K562 (cell line): Measurements from ENCODE around the gene TNFSF13. TPM values are rescaled to one million over a fixed set of nuclear protein-coding genes. Genes with fewer than 3 reads are reported as not detected.

Experiments used
- GABPB1 ChIP-seq: sonication (generic); formaldehyde crosslinking; IDR thresholded peaks from 2 replicates; pipeline ENCODE4 v1.8.0; 2022; ENCODE audit warnings: mild to moderate bottlenecking, missing genetic modification reagents
- HCFC1 ChIP-seq: IDR thresholded peaks from 2 replicates; pipeline ENCODE4 v1.6.1; 2012; ENCODE audit warnings: low read depth, low read length, improper control_type of control experiment
- HNRNPK ChIP-seq: fragments of 200-400 bp; formaldehyde crosslinking; IDR thresholded peaks from one replicate; pipeline ENCODE4 v1.6.1; 2018; ENCODE audit warnings: mild to moderate bottlenecking, low read depth, low read length; ENCODE audit not compliant: poor library complexity, severe bottlenecking
- IRF9 ChIP-seq: fragments of 450-650 bp; IDR thresholded peaks from 2 replicates; pipeline ENCODE4 v1.6.1; 2016; ENCODE audit warnings: missing biosample characterization, missing genetic modification characterization
- MAZ ChIP-seq, 2 experiments: fragments of 450-650 bp in 1 of 2; sonication (generic) in 1 of 2; formaldehyde crosslinking; IDR thresholded peaks in 1 of 2; conservative IDR thresholded peaks in 1 of 2; 2 replicates each; pipeline versions ENCODE4 v1.4.0 to v1.5.0; 2020; ENCODE audit warnings: mild to moderate bottlenecking in 1 of 2, missing genetic modification reagents in 1 of 2
- YY1 ChIP-seq, 3 experiments: IDR thresholded peaks; 2 replicates each; pipeline ENCODE4 v1.6.1; 2011; ENCODE audit warnings: low read length in 2 of 3, mild to moderate bottlenecking in 2 of 3, moderate library complexity in 2 of 3, borderline replicate concordance in 1 of 3, control low read depth in 1 of 3, low read depth in 1 of 3; ENCODE audit not compliant: insufficient read depth in 3 of 3, insufficient replicate concordance in 2 of 3, control insufficient read depth in 1 of 3, insufficient read length in 1 of 3; ENCODE audit errors: extremely low read depth in 1 of 3
- ZNF253 ChIP-seq: fragments of 250-450 bp; sonication (Bioruptor Pico); conservative IDR thresholded peaks from 2 replicates; pipeline ENCODE4 v1.6.1; 2021; ENCODE audit warnings: mild to moderate bottlenecking
- polyA plus RNA-seq, 8 experiments: library from polyadenylated mRNA; depleted of rRNA in 4 of 8; stranded (reverse) in 5 of 8; unstranded in 3 of 8; fragments of >200 nt; fragmentation: Nextera tagmentation in 2 of 8; fragmentation: Illumina TruSeq in 1 of 8; extraction: Ambion mirVana in 2 of 8; extraction: Trizol in 1 of 8; gene quantifications; 2 replicates each; pipeline versions ENCODE4 v1.2.1 to v1.2.3, GENCODE V29; 2011 to 2014; ENCODE audit warnings: inconsistent platforms in 1 of 8, missing spikeins in 1 of 8
- total RNA-seq, 7 experiments: library from RNA; depleted of rRNA in 6 of 7; stranded (reverse); fragments of >200 nt in 6 of 7; fragmentation: Illumina TruSeq in 2 of 7; extraction: Trizol in 2 of 7; gene quantifications; 2 replicates each; pipeline versions ENCODE4 v1.2.1 to v1.2.3, GENCODE V29; 2011 to 2021; ENCODE audit warnings: low replicate concordance in 1 of 7
- TF ChIP-seq, protein P1 (sequence below), 2 experiments: fragments of 450-650 bp; IDR thresholded peaks; 2 replicates each; pipeline ENCODE4 v1.6.1; 2016
- TF ChIP-seq, protein P2 (sequence below): sonication (generic); formaldehyde crosslinking; IDR thresholded peaks from 2 replicates; pipeline ENCODE4 v1.8.0; 2023; ENCODE audit warnings: mild to moderate bottlenecking, missing genetic modification reagents
- TF ChIP-seq, protein P3 (sequence below): fragments of 200-800 bp; sonication (Bioruptor generic); IDR thresholded peaks from 2 replicates; pipeline ENCODE4 v1.6.1; 2017; ENCODE audit warnings: missing genetic modification characterization, missing compliant biosample characterization
- TF ChIP-seq, protein P4 (sequence below): sonication (generic); formaldehyde crosslinking; IDR thresholded peaks from 2 replicates; pipeline ENCODE4 v1.8.0; 2022; ENCODE audit warnings: mild to moderate bottlenecking, missing genetic modification reagents

Gene TNFSF13
- total and polyA plus RNA-seq, 9 of the 15 experiments (the other 6 are each of a cell fraction or from before 2014, with no cell fraction given): 0.04 to 0.51 (median 0.19) TPM; not detected in 1

- TF ChIP-seq, protein P1, sequence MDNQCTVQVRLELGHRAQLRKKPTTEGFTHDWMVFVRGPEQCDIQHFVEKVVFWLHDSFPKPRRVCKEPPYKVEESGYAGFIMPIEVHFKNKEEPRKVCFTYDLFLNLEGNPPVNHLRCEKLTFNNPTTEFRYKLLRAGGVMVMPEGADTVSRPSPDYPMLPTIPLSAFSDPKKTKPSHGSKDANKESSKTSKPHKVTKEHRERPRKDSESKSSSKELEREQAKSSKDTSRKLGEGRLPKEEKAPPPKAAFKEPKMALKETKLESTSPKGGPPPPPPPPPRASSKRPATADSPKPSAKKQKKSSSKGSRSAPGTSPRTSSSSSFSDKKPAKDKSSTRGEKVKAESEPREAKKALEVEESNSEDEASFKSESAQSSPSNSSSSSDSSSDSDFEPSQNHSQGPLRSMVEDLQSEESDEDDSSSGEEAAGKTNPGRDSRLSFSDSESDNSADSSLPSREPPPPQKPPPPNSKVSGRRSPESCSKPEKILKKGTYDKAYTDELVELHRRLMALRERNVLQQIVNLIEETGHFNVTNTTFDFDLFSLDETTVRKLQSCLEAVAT (IDR thresholded peaks at IDR 0.05): peak in 1 of 2 experiments; percentile 10; a peak in 1 of 4 replicates
- TF ChIP-seq, protein P2, sequence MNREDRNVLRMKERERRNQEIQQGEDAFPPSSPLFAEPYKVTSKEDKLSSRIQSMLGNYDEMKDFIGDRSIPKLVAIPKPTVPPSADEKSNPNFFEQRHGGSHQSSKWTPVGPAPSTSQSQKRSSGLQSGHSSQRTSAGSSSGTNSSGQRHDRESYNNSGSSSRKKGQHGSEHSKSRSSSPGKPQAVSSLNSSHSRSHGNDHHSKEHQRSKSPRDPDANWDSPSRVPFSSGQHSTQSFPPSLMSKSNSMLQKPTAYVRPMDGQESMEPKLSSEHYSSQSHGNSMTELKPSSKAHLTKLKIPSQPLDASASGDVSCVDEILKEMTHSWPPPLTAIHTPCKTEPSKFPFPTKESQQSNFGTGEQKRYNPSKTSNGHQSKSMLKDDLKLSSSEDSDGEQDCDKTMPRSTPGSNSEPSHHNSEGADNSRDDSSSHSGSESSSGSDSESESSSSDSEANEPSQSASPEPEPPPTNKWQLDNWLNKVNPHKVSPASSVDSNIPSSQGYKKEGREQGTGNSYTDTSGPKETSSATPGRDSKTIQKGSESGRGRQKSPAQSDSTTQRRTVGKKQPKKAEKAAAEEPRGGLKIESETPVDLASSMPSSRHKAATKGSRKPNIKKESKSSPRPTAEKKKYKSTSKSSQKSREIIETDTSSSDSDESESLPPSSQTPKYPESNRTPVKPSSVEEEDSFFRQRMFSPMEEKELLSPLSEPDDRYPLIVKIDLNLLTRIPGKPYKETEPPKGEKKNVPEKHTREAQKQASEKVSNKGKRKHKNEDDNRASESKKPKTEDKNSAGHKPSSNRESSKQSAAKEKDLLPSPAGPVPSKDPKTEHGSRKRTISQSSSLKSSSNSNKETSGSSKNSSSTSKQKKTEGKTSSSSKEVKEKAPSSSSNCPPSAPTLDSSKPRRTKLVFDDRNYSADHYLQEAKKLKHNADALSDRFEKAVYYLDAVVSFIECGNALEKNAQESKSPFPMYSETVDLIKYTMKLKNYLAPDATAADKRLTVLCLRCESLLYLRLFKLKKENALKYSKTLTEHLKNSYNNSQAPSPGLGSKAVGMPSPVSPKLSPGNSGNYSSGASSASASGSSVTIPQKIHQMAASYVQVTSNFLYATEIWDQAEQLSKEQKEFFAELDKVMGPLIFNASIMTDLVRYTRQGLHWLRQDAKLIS (CRISPR knock-in tag): peak; percentile 6; the same call in 1 of the 2 replicates
- TF ChIP-seq, protein P3, sequence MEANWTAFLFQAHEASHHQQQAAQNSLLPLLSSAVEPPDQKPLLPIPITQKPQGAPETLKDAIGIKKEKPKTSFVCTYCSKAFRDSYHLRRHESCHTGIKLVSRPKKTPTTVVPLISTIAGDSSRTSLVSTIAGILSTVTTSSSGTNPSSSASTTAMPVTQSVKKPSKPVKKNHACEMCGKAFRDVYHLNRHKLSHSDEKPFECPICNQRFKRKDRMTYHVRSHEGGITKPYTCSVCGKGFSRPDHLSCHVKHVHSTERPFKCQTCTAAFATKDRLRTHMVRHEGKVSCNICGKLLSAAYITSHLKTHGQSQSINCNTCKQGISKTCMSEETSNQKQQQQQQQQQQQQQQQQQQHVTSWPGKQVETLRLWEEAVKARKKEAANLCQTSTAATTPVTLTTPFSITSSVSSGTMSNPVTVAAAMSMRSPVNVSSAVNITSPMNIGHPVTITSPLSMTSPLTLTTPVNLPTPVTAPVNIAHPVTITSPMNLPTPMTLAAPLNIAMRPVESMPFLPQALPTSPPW (CRISPR knock-in tag): peak; percentile 99
- TF ChIP-seq YY1 (IDR thresholded peaks at IDR 0.05; ENCODE audit: borderline replicate concordance in 1 of 3, control insufficient read depth in 1 of 3, extremely low read depth in 1 of 3, insufficient read depth in 3 of 3, insufficient read length in 1 of 3, insufficient replicate concordance in 2 of 3, low read depth in 1 of 3, low read length in 2 of 3) (peak in 1 of 3 experiments; percentile 15), HCFC1 (0 out of 2 replicates have a peak, but pooled peaks have one; percentile 28), HNRNPK (peak; percentile 64), MAZ (CRISPR knock-in tag; conservative IDR thresholded peaks at IDR 0.05 in 1 of 2, IDR thresholded peaks at IDR 0.05 in 1 of 2) (peak; percentile 72 to 91), IRF9 (tag) (peak; percentile 78), ZNF253 (CRISPR knock-in tag) (no peak), GABPB1 (CRISPR knock-in tag) (peak; percentile 80)
- TF ChIP-seq, protein P4, sequence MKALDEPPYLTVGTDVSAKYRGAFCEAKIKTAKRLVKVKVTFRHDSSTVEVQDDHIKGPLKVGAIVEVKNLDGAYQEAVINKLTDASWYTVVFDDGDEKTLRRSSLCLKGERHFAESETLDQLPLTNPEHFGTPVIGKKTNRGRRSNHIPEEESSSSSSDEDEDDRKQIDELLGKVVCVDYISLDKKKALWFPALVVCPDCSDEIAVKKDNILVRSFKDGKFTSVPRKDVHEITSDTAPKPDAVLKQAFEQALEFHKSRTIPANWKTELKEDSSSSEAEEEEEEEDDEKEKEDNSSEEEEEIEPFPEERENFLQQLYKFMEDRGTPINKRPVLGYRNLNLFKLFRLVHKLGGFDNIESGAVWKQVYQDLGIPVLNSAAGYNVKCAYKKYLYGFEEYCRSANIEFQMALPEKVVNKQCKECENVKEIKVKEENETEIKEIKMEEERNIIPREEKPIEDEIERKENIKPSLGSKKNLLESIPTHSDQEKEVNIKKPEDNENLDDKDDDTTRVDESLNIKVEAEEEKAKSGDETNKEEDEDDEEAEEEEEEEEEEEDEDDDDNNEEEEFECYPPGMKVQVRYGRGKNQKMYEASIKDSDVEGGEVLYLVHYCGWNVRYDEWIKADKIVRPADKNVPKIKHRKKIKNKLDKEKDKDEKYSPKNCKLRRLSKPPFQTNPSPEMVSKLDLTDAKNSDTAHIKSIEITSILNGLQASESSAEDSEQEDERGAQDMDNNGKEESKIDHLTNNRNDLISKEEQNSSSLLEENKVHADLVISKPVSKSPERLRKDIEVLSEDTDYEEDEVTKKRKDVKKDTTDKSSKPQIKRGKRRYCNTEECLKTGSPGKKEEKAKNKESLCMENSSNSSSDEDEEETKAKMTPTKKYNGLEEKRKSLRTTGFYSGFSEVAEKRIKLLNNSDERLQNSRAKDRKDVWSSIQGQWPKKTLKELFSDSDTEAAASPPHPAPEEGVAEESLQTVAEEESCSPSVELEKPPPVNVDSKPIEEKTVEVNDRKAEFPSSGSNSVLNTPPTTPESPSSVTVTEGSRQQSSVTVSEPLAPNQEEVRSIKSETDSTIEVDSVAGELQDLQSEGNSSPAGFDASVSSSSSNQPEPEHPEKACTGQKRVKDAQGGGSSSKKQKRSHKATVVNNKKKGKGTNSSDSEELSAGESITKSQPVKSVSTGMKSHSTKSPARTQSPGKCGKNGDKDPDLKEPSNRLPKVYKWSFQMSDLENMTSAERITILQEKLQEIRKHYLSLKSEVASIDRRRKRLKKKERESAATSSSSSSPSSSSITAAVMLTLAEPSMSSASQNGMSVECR (CRISPR knock-in tag): peak; percentile 91
Measured at GRCh38 chr17:7573324-7574080, 15.0 kb downstream of the TNFSF13 start (continued).
